GM12873 (cell line): ENCODE measurements around the gene MEIS2.

ENCODE experiments used
- CTCF ChIP-seq: IDR thresholded peaks from 2 replicates; pipeline ENCODE4 v1.5.1; 2012; ENCODE audit warnings: low read depth, mild to moderate bottlenecking, moderate library complexity, low read length, control low read depth; ENCODE audit not compliant: insufficient read depth; ENCODE audit errors: missing control alignments

MEIS2 gene

GRCh38 chr15:37078566-37078965, 21.8 kb downstream of the MEIS2 start:
- no peak for TF ChIP-seq CTCF

- TF ChIP-seq CTCF, result no peak
These were observed 22.6 kb downstream of the MEIS2 start for GRCh38 chr15:37077623-37078351.

- no peak for TF ChIP-seq CTCF
These were observed 23.8 kb downstream of the MEIS2 start for GRCh38 chr15:37076543-37076942.

GRCh38 chr15:37075777-37076176, 24.6 kb downstream of the MEIS2 start:
- TF ChIP-seq CTCF, result no peak

GRCh38 chr15:37072181-37072580, 28.2 kb downstream of the MEIS2 start:
- TF ChIP-seq CTCF, result no peak

GRCh38 chr15:37071134-37071533, 29.2 kb downstream of the MEIS2 start:
- no peak for TF ChIP-seq CTCF

GRCh38 chr15:37070686-37071085, 29.7 kb downstream of the MEIS2 start:
- TF ChIP-seq CTCF, result no peak
